ENCODE results near the gene OSBPL8.

DNA sequence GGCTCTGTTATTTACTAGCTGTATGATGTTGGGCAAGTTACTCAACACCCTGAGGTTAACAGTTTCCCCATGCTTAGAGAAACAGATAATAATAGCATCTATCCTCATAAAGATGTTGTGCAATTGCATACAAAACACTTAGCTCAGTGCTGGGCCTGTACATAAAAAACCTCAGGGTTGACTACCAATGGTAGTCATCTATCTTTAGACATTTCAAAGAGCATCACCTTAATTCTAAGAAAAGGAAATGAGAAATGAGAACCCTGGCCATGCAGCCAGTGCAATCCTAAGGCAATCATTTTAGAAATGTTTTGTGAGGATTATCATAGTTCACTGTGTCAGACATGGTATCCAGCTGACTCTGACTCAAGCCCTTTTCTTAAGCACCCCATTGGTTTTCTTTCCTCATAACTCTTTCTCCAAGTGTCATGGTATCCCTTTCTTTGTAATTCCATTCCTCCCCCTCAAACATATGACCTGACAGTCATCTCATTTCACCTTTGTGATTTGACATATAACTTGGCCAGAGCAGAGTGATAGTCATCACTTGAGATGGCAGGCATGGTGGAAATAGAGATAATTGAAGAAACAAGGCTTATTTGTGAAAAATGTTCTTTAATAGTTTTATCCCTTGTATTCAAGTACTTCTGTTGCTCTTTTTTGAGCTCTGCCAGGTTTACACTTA, 29.5 kb upstream of the OSBPL8 start:
- TF ChIP-seq CTCF (IDR thresholded peaks at IDR 0.05): no peak
- no peak for TF ChIP-seq POLR2A (IDR thresholded peaks at IDR 0.05)

Data from lower leg skin (tissue), 3 donors.